ENCODE data around the gene AMBP. TPM values are rescaled to one million over a fixed set of nuclear protein-coding genes. Genes with fewer than 3 reads are reported as not detected.

AMBP gene
- total and polyA plus RNA-seq, 2 of the 13 experiments (the other 11 are each of a cell fraction or from before 2014, with no cell fraction given): 1,510 to 2,580 TPM

- no peak for TF ChIP-seq PRPF4 (IDR thresholded peaks at IDR 0.05; ENCODE audit: low read depth, low read length, poor library complexity, severe bottlenecking)
- TF ChIP-seq ZNF766 (CRISPR knock-in tag; IDR thresholded peaks at IDR 0.05; ENCODE audit: borderline replicate concordance): peak; percentile 86; the same call in 1 of the 2 replicates
- peak; percentile 85 for TF ChIP-seq TEAD3 (CRISPR knock-in tag; optimal IDR thresholded peaks at IDR 0.05; ENCODE audit: borderline replicate concordance)
- no peak for TF ChIP-seq SOX6 (IDR thresholded peaks at IDR 0.05)
- TF ChIP-seq SOX6 (CRISPR knock-in tag; IDR thresholded peaks at IDR 0.05): peak; percentile 98
- TF ChIP-seq HIC2 (CRISPR knock-in tag; IDR thresholded peaks at IDR 0.05; ENCODE audit: low read depth): peak; percentile 90
- peak; percentile 57; the same call in 1 of the 2 replicates for TF ChIP-seq FUBP1 (CRISPR knock-in tag; IDR thresholded peaks at IDR 0.05; ENCODE audit: borderline replicate concordance)
- TF ChIP-seq ZNF781 (CRISPR knock-in tag; IDR thresholded peaks at IDR 0.05; ENCODE audit: borderline replicate concordance, not compliant biosample characterization): peak; percentile 79
- peak; percentile 91 for TF ChIP-seq TGIF2 (CRISPR knock-in tag; IDR thresholded peaks at IDR 0.05)
- peak; percentile 95; the same call in 1 of the 2 replicates for TF ChIP-seq ADNP (CRISPR knock-in tag; IDR thresholded peaks at IDR 0.05)
- no peak for TF ChIP-seq ZNF780A (CRISPR knock-in tag; IDR thresholded peaks at IDR 0.05)
- peak; percentile 41; the same call in 1 of the 2 replicates for TF ChIP-seq ELF4 (CRISPR knock-in tag; IDR thresholded peaks at IDR 0.05; ENCODE audit: borderline replicate concordance)
- TF ChIP-seq TBP (CRISPR knock-in tag; IDR thresholded peaks at IDR 0.05): no peak
- peak; percentile 90 for TF ChIP-seq ZNF644 (CRISPR knock-in tag; IDR thresholded peaks at IDR 0.05; ENCODE audit: low read depth)
- TF ChIP-seq ZNF737 (CRISPR knock-in tag; IDR thresholded peaks at IDR 0.05; ENCODE audit: borderline replicate concordance): no peak
- no peak for TF ChIP-seq CBX2 (IDR thresholded peaks at IDR 0.05; ENCODE audit: low read depth, low read length)
- TF ChIP-seq CBX2 (CRISPR knock-in tag; IDR thresholded peaks at IDR 0.05; ENCODE audit: low read depth): peak; percentile 93
- TF ChIP-seq ZNF543 (CRISPR knock-in tag; IDR thresholded peaks at IDR 0.05): peak; percentile 96
- TF ChIP-seq ZNF776 (CRISPR knock-in tag; IDR thresholded peaks at IDR 0.05): peak; percentile 90; the same call in 1 of the 2 replicates
- peak; percentile 100 for TF ChIP-seq ONECUT2 (CRISPR knock-in tag; IDR thresholded peaks at IDR 0.05)
- peak; percentile 99 for TF ChIP-seq MED1 (CRISPR knock-in tag; IDR thresholded peaks at IDR 0.05)
- peak; percentile 73; the same call in 1 of the 2 replicates for TF ChIP-seq BRD4 (CRISPR knock-in tag; IDR thresholded peaks at IDR 0.05)
- TF ChIP-seq ARNTL (CRISPR knock-in tag; IDR thresholded peaks at IDR 0.05): peak; percentile 90
- peak; percentile 98 for TF ChIP-seq SALL1 (CRISPR knock-in tag; IDR thresholded peaks at IDR 0.05)
- TF ChIP-seq GABPB1 (CRISPR knock-in tag; IDR thresholded peaks at IDR 0.05): peak; percentile 73
- TF ChIP-seq ZNF383 (CRISPR knock-in tag; IDR thresholded peaks at IDR 0.05; ENCODE audit: borderline replicate concordance): 0 out of 2 replicates have a peak, but pooled peaks have one; percentile 68
- 0 out of 2 replicates have a peak, but pooled peaks have one; percentile 64 for TF ChIP-seq MXD3 (CRISPR knock-in tag; IDR thresholded peaks at IDR 0.05)
- no peak for TF ChIP-seq ZC3H13 (CRISPR knock-in tag; IDR thresholded peaks at IDR 0.05)
Observed at GRCh38 chr9:114078021-114078780, at the start of gene AMBP (continued).
